Activated CD4-positive, alpha-beta T cell treated with anti-CD3 and anti-CD28 coated beads, Interleukin-2, amount 50 U/mL, for 4 hours (primary cell): Measurements from ENCODE around the gene ZC3H11A.
A peak's percentile ranks its signal among the peaks of the same experiment; 100 is the strongest.
"Not testable (repeated sequence)": the region's sequence is repeated elsewhere in the genome, so short reads cannot be mapped to it uniquely, and the experiment has no call there.

Source experiments
- DNase-seq, 2 experiments: peaks; one replicate each; pipeline ENCODE4 v3.0.0-alpha.2; 2020

Gene ZC3H11A

GRCh38 chr1:203789966-203790365, 5.5 kb upstream of the ZC3H11A start:
- no peak for DNase-seq

GRCh38 chr1:203791498-203791897, 3.9 kb upstream of the ZC3H11A start:
- no peak for DNase-seq

GRCh38 chr1:203792486-203792885, 2.9 kb upstream of the ZC3H11A start:
- no peak for DNase-seq

- DNase-seq, result not testable (repeated sequence)
These were observed 1.9 kb upstream of the ZC3H11A start for GRCh38 chr1:203793561-203793960.

- no peak for DNase-seq
These were observed 521 bp upstream of the ZC3H11A start for GRCh38 chr1:203794764-203795440.

GRCh38 chr1:203796236-203796605, 798 bp downstream of the ZC3H11A start:
- peak in 1 of 2 experiments; percentile 2 for DNase-seq

GRCh38 chr1:203797216-203797615, 1.8 kb downstream of the ZC3H11A start:
- no peak for DNase-seq

GRCh38 chr1:203797948-203798655, 2.7 kb downstream of the ZC3H11A start:
- no peak for DNase-seq

GRCh38 chr1:203799157-203799556, 3.7 kb downstream of the ZC3H11A start:
- DNase-seq, result no peak

GRCh38 chr1:203799971-203800370, 4.5 kb downstream of the ZC3H11A start:
- no peak for DNase-seq

- no peak for DNase-seq
These were observed 10.3 kb downstream of the ZC3H11A start for GRCh38 chr1:203805689-203806088.

- no peak for DNase-seq
These were observed 11.8 kb downstream of the ZC3H11A start for GRCh38 chr1:203807196-203807595.

- no peak for DNase-seq
These were observed 18.3 kb downstream of the ZC3H11A start for GRCh38 chr1:203813581-203814341.

- DNase-seq, result no peak
These were observed 23.0 kb downstream of the ZC3H11A start for GRCh38 chr1:203818399-203818798.

GRCh38 chr1:203823306-203823705, 27.9 kb downstream of the ZC3H11A start:
- DNase-seq, result no peak

- DNase-seq, result no peak
These were observed 30.8 kb downstream of the ZC3H11A start for GRCh38 chr1:203826175-203826574.

- no peak for DNase-seq
These were observed 32.6 kb downstream of the ZC3H11A start for GRCh38 chr1:203828002-203828401.

GRCh38 chr1:203828503-203828902, 33.1 kb downstream of the ZC3H11A start:
- DNase-seq, result no peak

GRCh38 chr1:203829247-203829646, 33.8 kb downstream of the ZC3H11A start:
- DNase-seq, result not testable (repeated sequence)

GRCh38 chr1:203835476-203835875, 40.1 kb downstream of the ZC3H11A start:
- no peak for DNase-seq

- DNase-seq, result no peak
These were observed 43.7 kb downstream of the ZC3H11A start for GRCh38 chr1:203839081-203839480.

GRCh38 chr1:203840208-203840808, 44.9 kb downstream of the ZC3H11A start:
- DNase-seq, result no peak

GRCh38 chr1:203842559-203842876, 47.1 kb downstream of the ZC3H11A start:
- DNase-seq, result no peak

- DNase-seq, result no peak
These were observed 48.0 kb downstream of the ZC3H11A start for GRCh38 chr1:203843435-203843834.
